ENCODE measurements around the gene RNF207. TPM values are rescaled to one million over a fixed set of nuclear protein-coding genes. Genes with fewer than 3 reads are reported as not detected.

Gene RNF207
- total RNA-seq, 1 experiment from 2014 or later, result 4.9 TPM

GRCh38 chr1:6170742-6171201 lies 35.1 kb upstream of the RNF207 start:
- no peaks in the 10 kb centered on the region for H3K79me2 ChIP-seq (ENCODE audit: insufficient read depth, low read length)
- H3K9me3 Mint-ChIP-seq, result no peaks in the 10 kb centered on the region
- no peak overlapping the region for H4K91ac ChIP-seq (ENCODE audit: insufficient read length, low read depth, low read length)
- no peak overlapping the region for H4K5ac ChIP-seq (ENCODE audit: insufficient read length, low read depth, low read length)
- H3K4me1 Mint-ChIP-seq, result 0 out of 4 replicates have a peak, but pooled peaks cover 0 to 2% of the 10 kb centered on the region in 2 experiments
- H3T11ph ChIP-seq (ENCODE audit: low read length), result no peak overlapping the region
- no peak overlapping the region for H3K27ac ChIP-seq (ENCODE audit: insufficient read length, low read depth, low read length)
- H3K56ac ChIP-seq (ENCODE audit: insufficient read length, low read depth, low read length), result no peak overlapping the region
- H3K27me3 Mint-ChIP-seq (ENCODE audit: low read depth), result peaks cover 6% of the 10 kb centered on the region
- no peaks in the 10 kb centered on the region for H3K36me3 Mint-ChIP-seq (ENCODE audit: insufficient read depth in 1 of 3, low read depth in 3 of 3)
- no peak overlapping the region for H3K23ac ChIP-seq (ENCODE audit: insufficient read length, low read depth, low read length)
- no peak overlapping the region for H3K4me2 ChIP-seq (ENCODE audit: insufficient read depth, insufficient read length, low read length)
- no peak overlapping the region for H2BK20ac ChIP-seq (ENCODE audit: low read depth, low read length, poor library complexity, severe bottlenecking)
- no peaks in the 10 kb centered on the region for H3K9me3 ChIP-seq (ENCODE audit: control insufficient read depth, low read depth, low read length)
- no peak overlapping the region for H3K4me3 Mint-ChIP-seq
- no peak for DNase-seq
- H3K4ac ChIP-seq (ENCODE audit: low read depth, low read length), result no peak overlapping the region
- H2BK5ac ChIP-seq (ENCODE audit: insufficient read length, low read length), result no peak overlapping the region
- no peaks in the 10 kb centered on the region for H3K4me1 ChIP-seq (ENCODE audit: insufficient read depth, low read length)
- no peaks in the 10 kb centered on the region for H3K23me2 ChIP-seq (ENCODE audit: insufficient read length, low read depth, low read length, poor library complexity, severe bottlenecking)
- H4K8ac ChIP-seq (replicated peaks; ENCODE audit: insufficient read length, low read depth, low read length), result no peak overlapping the region
- H4K20me1 ChIP-seq (ENCODE audit: control insufficient read depth, insufficient read depth, insufficient read length), result no peaks in the 10 kb centered on the region
- no peaks in the 10 kb centered on the region for H3K79me1 ChIP-seq (ENCODE audit: insufficient read depth, low read depth, low read length, poor library complexity, severe bottlenecking)
- H3K27me3 ChIP-seq (ENCODE audit: insufficient read depth, low read length), result no peaks in the 10 kb centered on the region; the same call in 1 of the 2 replicates
- no peak overlapping the region for H2BK15ac ChIP-seq (ENCODE audit: low read depth, low read length)
- no peak overlapping the region; the same call in 1 of the 2 replicates for H3K14ac ChIP-seq (ENCODE audit: insufficient read depth, low read length)
- H2AK5ac ChIP-seq (ENCODE audit: insufficient read length, low read length), result no peak overlapping the region
- H2BK12ac ChIP-seq (ENCODE audit: insufficient read length, low read depth, low read length), result no peak overlapping the region
- H2AFZ ChIP-seq (ENCODE audit: low read length), result no peak overlapping the region
- H3K9ac ChIP-seq (ENCODE audit: extremely low read depth, insufficient read length, low read length), result no peak overlapping the region
- H3K18ac ChIP-seq (ENCODE audit: insufficient read length, low read depth, low read length), result no peak overlapping the region
- no CpG with 5 or more reads among the region's 19 CpGs for WGBS (ENCODE audit: extremely low coverage, insufficient read length, low lambda C conversion rate)
- H3K27ac Mint-ChIP-seq, result no peak overlapping the region
- TF ChIP-seq CTCF (conservative IDR thresholded peaks at IDR 0.05), result no peak
- H2BK120ac ChIP-seq (ENCODE audit: low read depth, low read length, poor library complexity, severe bottlenecking), result no peak overlapping the region
